Liver (tissue), 9 donors: Measurements from ENCODE around the gene TUBA1C. TPM values are rescaled to one million over a fixed set of nuclear protein-coding genes. Genes with fewer than 3 reads are reported as not detected.

Experiments
- DNase-seq: peaks from one replicate; pipeline ENCODE4 v3.0.0-alpha.2; 2017; ENCODE audit warnings: low spot score
- H3K27ac ChIP-seq, 2 donors: one replicate each; pipeline ENCODE4 v1.7.0; 2013; ENCODE audit warnings: inconsistent platforms in 2 of 2, low read length in 2 of 2, control low read depth in 1 of 2, low read depth in 1 of 2, mild to moderate bottlenecking in 1 of 2
- H3K27me3 ChIP-seq, 4 donors: one replicate each; pipeline versions ENCODE4 v1.6.1 to v1.7.0; 2013; ENCODE audit warnings: low read length in 3 of 4, inconsistent platforms in 1 of 4, mild to moderate bottlenecking in 1 of 4, moderate library complexity in 1 of 4; ENCODE audit not compliant: control insufficient read depth in 4 of 4, insufficient read depth in 4 of 4
- H3K36me3 ChIP-seq, 4 donors: one replicate each; pipeline versions ENCODE4 v1.6.1 to v1.7.0; 2013; ENCODE audit warnings: low read length in 3 of 4, mild to moderate bottlenecking in 3 of 4, low read depth in 1 of 4, moderate library complexity in 1 of 4; ENCODE audit not compliant: control insufficient read depth in 4 of 4, insufficient read depth in 3 of 4
- H3K4me1 ChIP-seq, 4 donors: one replicate each; pipeline versions ENCODE4 v1.6.1 to v1.7.0; 2013; ENCODE audit warnings: low read length in 3 of 4, mild to moderate bottlenecking in 3 of 4, moderate library complexity in 1 of 4; ENCODE audit not compliant: control insufficient read depth in 4 of 4, insufficient read depth in 4 of 4
- H3K4me3 ChIP-seq, 3 donors: one replicate each; pipeline versions ENCODE4 v1.6.1 to v1.7.0; 2013; ENCODE audit warnings: low read length in 3 of 3, control low read depth in 1 of 3, low read depth in 1 of 3, mild to moderate bottlenecking in 1 of 3
- H3K9ac ChIP-seq, 2 donors: one replicate each; pipeline ENCODE4 v1.7.0; 2013; ENCODE audit warnings: low read length in 2 of 2, mild to moderate bottlenecking in 2 of 2, moderate library complexity in 2 of 2, control low read depth in 1 of 2, low read depth in 1 of 2
- H3K9me3 ChIP-seq, 4 donors: one replicate each; pipeline versions ENCODE4 v1.6.1 to v1.7.0; 2013; ENCODE audit warnings: low read length in 3 of 4; ENCODE audit not compliant: control insufficient read depth in 4 of 4
- EGR1 ChIP-seq, 2 donors: IDR thresholded peaks; 2 replicates each; pipeline ENCODE4 v1.6.1; 2016 to 2018; ENCODE audit warnings: antibody characterized with exemption in 2 of 2, low read depth in 2 of 2
- FOXA1 ChIP-seq: IDR thresholded peaks from 2 replicates; pipeline ENCODE4 v1.6.1; 2016; ENCODE audit warnings: antibody characterized with exemption
- GABPA ChIP-seq, 2 donors: IDR thresholded peaks in 1 of 2; conservative IDR thresholded peaks in 1 of 2; 2 replicates each; pipeline ENCODE4 v1.6.1; 2016; ENCODE audit warnings: antibody characterized with exemption in 2 of 2, mild to moderate bottlenecking in 1 of 2, moderate library complexity in 1 of 2
- HNF4A ChIP-seq, 2 donors: conservative IDR thresholded peaks; 2 replicates each; pipeline ENCODE4 v1.6.1; 2016; ENCODE audit warnings: antibody characterized with exemption in 2 of 2, mild to moderate bottlenecking in 2 of 2
- JUND ChIP-seq, 2 donors: IDR thresholded peaks; 2 replicates each; pipeline ENCODE4 v1.6.1; 2016; ENCODE audit warnings: antibody characterized with exemption in 2 of 2
- NR2F2 ChIP-seq: IDR thresholded peaks from 2 replicates; pipeline ENCODE4 v1.6.1; 2016; ENCODE audit warnings: antibody characterized with exemption
- RAD21 ChIP-seq, 2 donors: IDR thresholded peaks; 2 replicates each; pipeline ENCODE4 v1.6.1; 2016; ENCODE audit warnings: antibody characterized with exemption in 2 of 2, mild to moderate bottlenecking in 2 of 2
- RXRA ChIP-seq, 2 donors: IDR thresholded peaks; 2 replicates each; pipeline ENCODE4 v1.6.1; 2017 to 2018; ENCODE audit warnings: antibody characterized with exemption in 2 of 2, mild to moderate bottlenecking in 1 of 2
- TAF1 ChIP-seq: conservative IDR thresholded peaks from 2 replicates; pipeline ENCODE4 v1.6.1; 2016; ENCODE audit warnings: antibody characterized with exemption, mild to moderate bottlenecking
- WGBS: extraction: QIAGEN DNeasy Blood & Tissue Kit; methylation state at CpG from one replicate; pipeline ENCODE4 v1.1.7; 2013; 5-methylcytosine and 5-hydroxymethylcytosine counted together
- polyA plus RNA-seq, 2 donors: library from polyadenylated mRNA; stranded (reverse) in 1 of 2; unstranded in 1 of 2; fragments of 200-250 nt in 1 of 2; fragments of >200 nt in 1 of 2; fragmentation: Nextera tagmentation in 1 of 2; extraction: Ambion mirVana in 1 of 2; gene quantifications; one replicate each; pipeline versions ENCODE4 v1.2.1 to v1.2.3, GENCODE V29; 2013 to 2015
- total RNA-seq, 2 donors: library from RNA; depleted of rRNA; stranded (reverse); fragments of >200 nt; gene quantifications; one replicate each; pipeline ENCODE4 v1.2.3, GENCODE V29; 2014
- TF ChIP-seq, protein P1 (sequence below): fragments of 150-350 bp; IDR thresholded peaks from 2 replicates; pipeline ENCODE4 v1.5.1; 2017; ENCODE audit warnings: improper control_type of control experiment, low read depth, low read length; ENCODE audit not compliant: missing input control
- TF ChIP-seq, protein P2 (sequence below): IDR thresholded peaks from 2 replicates; pipeline ENCODE4 v1.6.1; 2016; ENCODE audit warnings: antibody characterized with exemption
- TF ChIP-seq, protein P3 (sequence below): IDR thresholded peaks from 2 replicates; pipeline ENCODE4 v1.6.1; 2016; ENCODE audit warnings: antibody characterized with exemption
- TF ChIP-seq, protein P4 (sequence below): IDR thresholded peaks from 2 replicates; pipeline ENCODE4 v1.6.1; 2016; ENCODE audit warnings: antibody characterized with exemption
- TF ChIP-seq, protein P5 (sequence below): IDR thresholded peaks from 2 replicates; pipeline ENCODE4 v1.6.1; 2016; ENCODE audit warnings: antibody characterized with exemption, mild to moderate bottlenecking
- donor health status: healthy.
- donor health status: healthy.
- donor health status: healthy.
- donor health status: healthy.
- donor health status: healthy.

Gene TUBA1C
- total and polyA plus RNA-seq, 4 donors = 54.6 to 162 (median 103) TPM

DNA sequence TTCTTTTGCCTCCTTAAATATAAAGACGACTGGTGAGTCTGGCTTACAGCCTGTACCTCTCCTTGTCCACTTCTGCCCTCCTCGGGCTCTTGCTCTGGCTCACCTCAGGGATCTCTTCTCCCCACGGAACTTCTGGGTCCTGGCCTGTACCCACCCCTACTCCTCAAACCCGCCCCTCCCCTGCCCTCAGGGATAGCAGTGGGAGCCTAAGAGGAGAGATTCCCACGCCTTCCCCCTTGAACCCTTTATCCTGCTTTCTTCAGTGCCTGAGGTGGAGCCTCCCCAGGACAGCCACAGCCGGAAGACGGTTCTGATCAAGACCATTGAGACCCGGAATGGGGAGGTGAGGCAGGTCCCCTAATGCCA lies 32.8 kb downstream of the TUBA1C start:
- no peak overlapping the region for H3K4me3 ChIP-seq
- no peak for DNase-seq
- peaks cover 0 to 14% (median 7%) of the 10 kb centered on the region in 4 donors for H3K4me1 ChIP-seq
- H3K36me3 ChIP-seq = no peaks in the 10 kb centered on the region
- no peak for TF ChIP-seq FOXA1
- TF ChIP-seq, protein P1, sequence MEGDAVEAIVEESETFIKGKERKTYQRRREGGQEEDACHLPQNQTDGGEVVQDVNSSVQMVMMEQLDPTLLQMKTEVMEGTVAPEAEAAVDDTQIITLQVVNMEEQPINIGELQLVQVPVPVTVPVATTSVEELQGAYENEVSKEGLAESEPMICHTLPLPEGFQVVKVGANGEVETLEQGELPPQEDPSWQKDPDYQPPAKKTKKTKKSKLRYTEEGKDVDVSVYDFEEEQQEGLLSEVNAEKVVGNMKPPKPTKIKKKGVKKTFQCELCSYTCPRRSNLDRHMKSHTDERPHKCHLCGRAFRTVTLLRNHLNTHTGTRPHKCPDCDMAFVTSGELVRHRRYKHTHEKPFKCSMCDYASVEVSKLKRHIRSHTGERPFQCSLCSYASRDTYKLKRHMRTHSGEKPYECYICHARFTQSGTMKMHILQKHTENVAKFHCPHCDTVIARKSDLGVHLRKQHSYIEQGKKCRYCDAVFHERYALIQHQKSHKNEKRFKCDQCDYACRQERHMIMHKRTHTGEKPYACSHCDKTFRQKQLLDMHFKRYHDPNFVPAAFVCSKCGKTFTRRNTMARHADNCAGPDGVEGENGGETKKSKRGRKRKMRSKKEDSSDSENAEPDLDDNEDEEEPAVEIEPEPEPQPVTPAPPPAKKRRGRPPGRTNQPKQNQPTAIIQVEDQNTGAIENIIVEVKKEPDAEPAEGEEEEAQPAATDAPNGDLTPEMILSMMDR = no peak
- WGBS = 21% methylated on average over 8 of the region's 8 CpGs
- no peak overlapping the region for H3K27ac ChIP-seq
- H3K9me3 ChIP-seq = no peaks in the 10 kb centered on the region
- peaks cover 7 to 13% (median 11%) of the 10 kb centered on the region in 4 donors for H3K27me3 ChIP-seq
- no peak overlapping the region for H3K9ac ChIP-seq

DNA sequence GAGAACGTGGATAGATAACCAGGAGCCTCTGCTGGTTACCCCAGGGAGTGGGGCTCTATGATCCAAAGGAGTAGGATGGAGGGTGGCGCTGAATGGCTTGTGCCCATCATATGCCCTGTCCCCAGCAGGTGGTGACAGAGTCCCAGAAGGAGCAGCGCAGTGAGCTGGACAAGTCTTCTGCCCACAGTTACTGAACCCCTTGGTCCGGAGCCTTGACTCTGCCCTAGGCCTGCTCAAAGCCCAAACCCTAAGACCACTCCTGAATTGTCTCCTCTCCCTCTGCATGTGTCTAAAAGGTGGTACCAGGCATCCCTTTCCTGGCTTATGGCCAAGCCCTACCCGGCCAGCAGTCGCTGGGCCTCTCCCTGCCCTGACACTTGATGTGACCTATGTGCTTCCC lies 33.3 kb downstream of the TUBA1C start:
- Histone ChIP-seq H3K27me3 (peaks cover 7 to 13% (median 11%) of the 10 kb centered on the region in 4 donors), H3K9ac (no peak overlapping the region), H3K9me3 (no peaks in the 10 kb centered on the region), H3K27ac (no peak overlapping the region), H3K36me3 (no peaks in the 10 kb centered on the region), H3K4me1 (peaks cover 0 to 14% (median 7%) of the 10 kb centered on the region in 4 donors), H3K4me3 (no peak overlapping the region)
- no peak for DNase-seq
- no peak for TF ChIP-seq GABPA (IDR thresholded peaks at IDR 0.05 in 1 of 2, conservative IDR thresholded peaks at IDR 0.05 in 1 of 2)
- no peak for TF ChIP-seq TAF1
- TF ChIP-seq, protein P2, sequence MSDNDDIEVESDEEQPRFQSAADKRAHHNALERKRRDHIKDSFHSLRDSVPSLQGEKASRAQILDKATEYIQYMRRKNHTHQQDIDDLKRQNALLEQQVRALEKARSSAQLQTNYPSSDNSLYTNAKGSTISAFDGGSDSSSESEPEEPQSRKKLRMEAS = no peak
- TF ChIP-seq HNF4A (conservative IDR thresholded peaks at IDR 0.05) = no peak
- TF ChIP-seq NR2F2 = no peak
- no peak for TF ChIP-seq JUND (IDR thresholded peaks at IDR 0.05)
- peak in 1 of 2 donors; percentile 46 for TF ChIP-seq RAD21 (IDR thresholded peaks at IDR 0.05)
- TF ChIP-seq, protein P1 = peak; percentile 19
- TF ChIP-seq EGR1 (IDR thresholded peaks at IDR 0.05; ENCODE audit: low read depth in 2 of 2) = no peak
- TF ChIP-seq, protein P3, sequence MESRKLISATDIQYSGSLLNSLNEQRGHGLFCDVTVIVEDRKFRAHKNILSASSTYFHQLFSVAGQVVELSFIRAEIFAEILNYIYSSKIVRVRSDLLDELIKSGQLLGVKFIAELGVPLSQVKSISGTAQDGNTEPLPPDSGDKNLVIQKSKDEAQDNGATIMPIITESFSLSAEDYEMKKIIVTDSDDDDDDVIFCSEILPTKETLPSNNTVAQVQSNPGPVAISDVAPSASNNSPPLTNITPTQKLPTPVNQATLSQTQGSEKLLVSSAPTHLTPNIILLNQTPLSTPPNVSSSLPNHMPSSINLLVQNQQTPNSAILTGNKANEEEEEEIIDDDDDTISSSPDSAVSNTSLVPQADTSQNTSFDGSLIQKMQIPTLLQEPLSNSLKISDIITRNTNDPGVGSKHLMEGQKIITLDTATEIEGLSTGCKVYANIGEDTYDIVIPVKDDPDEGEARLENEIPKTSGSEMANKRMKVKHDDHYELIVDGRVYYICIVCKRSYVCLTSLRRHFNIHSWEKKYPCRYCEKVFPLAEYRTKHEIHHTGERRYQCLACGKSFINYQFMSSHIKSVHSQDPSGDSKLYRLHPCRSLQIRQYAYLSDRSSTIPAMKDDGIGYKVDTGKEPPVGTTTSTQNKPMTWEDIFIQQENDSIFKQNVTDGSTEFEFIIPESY = no peak
- 41% methylated on average over 6 of the region's 6 CpGs for WGBS

DNA sequence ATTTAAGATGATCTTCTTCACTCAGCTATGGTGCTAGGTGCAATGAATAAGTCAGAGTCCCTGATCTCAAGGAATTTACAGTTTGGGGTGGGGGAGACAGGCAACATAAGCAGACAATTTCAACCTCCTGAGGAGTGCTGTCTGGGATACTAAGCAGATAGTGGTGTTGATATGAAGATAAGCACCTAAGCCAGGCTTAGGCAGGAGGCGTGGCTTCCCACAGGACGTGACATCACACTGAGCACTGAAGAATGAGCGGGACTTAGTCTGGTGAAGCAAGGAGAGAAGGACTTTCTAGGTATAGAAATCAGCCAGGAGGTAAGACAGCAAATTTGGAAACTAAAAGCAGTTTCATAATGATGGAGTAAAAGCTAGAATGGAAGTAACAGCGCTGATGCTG lies 36.9 kb downstream of the TUBA1C start:
- Histone ChIP-seq H3K4me1 (peaks cover 0 to 6% (median 4%) of the 10 kb centered on the region in 4 donors), H3K36me3 (no peaks in the 10 kb centered on the region), H3K27me3 (peaks cover 0 to 8% (median 4%) of the 10 kb centered on the region in 4 donors), H3K4me3 (no peak overlapping the region), H3K9me3 (no peaks in the 10 kb centered on the region), H3K9ac (no peak overlapping the region), H3K27ac (no peak overlapping the region)
- 74% methylated on average over 4 of the region's 4 CpGs for WGBS
- no peak for DNase-seq
- TF ChIP-seq EGR1 (IDR thresholded peaks at IDR 0.05; ENCODE audit: low read depth in 2 of 2) (no peak), JUND (IDR thresholded peaks at IDR 0.05) (no peak), FOXA1 (no peak), RXRA (IDR thresholded peaks at IDR 0.05) (no peak)
- TF ChIP-seq, protein P1 = no peak
- TF ChIP-seq, protein P4, sequence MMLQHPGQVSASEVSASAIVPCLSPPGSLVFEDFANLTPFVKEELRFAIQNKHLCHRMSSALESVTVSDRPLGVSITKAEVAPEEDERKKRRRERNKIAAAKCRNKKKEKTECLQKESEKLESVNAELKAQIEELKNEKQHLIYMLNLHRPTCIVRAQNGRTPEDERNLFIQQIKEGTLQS = no peak
- TF ChIP-seq, protein P5, sequence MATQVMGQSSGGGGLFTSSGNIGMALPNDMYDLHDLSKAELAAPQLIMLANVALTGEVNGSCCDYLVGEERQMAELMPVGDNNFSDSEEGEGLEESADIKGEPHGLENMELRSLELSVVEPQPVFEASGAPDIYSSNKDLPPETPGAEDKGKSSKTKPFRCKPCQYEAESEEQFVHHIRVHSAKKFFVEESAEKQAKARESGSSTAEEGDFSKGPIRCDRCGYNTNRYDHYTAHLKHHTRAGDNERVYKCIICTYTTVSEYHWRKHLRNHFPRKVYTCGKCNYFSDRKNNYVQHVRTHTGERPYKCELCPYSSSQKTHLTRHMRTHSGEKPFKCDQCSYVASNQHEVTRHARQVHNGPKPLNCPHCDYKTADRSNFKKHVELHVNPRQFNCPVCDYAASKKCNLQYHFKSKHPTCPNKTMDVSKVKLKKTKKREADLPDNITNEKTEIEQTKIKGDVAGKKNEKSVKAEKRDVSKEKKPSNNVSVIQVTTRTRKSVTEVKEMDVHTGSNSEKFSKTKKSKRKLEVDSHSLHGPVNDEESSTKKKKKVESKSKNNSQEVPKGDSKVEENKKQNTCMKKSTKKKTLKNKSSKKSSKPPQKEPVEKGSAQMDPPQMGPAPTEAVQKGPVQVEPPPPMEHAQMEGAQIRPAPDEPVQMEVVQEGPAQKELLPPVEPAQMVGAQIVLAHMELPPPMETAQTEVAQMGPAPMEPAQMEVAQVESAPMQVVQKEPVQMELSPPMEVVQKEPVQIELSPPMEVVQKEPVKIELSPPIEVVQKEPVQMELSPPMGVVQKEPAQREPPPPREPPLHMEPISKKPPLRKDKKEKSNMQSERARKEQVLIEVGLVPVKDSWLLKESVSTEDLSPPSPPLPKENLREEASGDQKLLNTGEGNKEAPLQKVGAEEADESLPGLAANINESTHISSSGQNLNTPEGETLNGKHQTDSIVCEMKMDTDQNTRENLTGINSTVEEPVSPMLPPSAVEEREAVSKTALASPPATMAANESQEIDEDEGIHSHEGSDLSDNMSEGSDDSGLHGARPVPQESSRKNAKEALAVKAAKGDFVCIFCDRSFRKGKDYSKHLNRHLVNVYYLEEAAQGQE = no peak
